IPS-20b (cell line): ENCODE data around the gene PHF2.
"Not testable (repeated sequence)": the region's sequence is repeated elsewhere in the genome, so short reads cannot be mapped to it uniquely, and the experiment has no call there.

Source experiments
- H3K27ac ChIP-seq: one replicate; pipeline ENCODE4 v1.5.1; 2013; ENCODE audit warnings: low read length
- H3K27me3 ChIP-seq: 2 replicates; pipeline ENCODE4 v1.6.1; 2013; ENCODE audit warnings: mild to moderate bottlenecking, low read length, inconsistent platforms; ENCODE audit not compliant: insufficient read depth
- H3K36me3 ChIP-seq: 2 replicates; pipeline ENCODE4 v1.6.1; 2013; ENCODE audit warnings: low read depth, mild to moderate bottlenecking, inconsistent platforms, low read length, moderate library complexity; ENCODE audit not compliant: insufficient read depth
- H3K4me1 ChIP-seq: 2 replicates; pipeline ENCODE4 v1.6.1; 2013; ENCODE audit warnings: mild to moderate bottlenecking, control low read depth, inconsistent platforms, low read length, moderate library complexity; ENCODE audit not compliant: insufficient read depth
- H3K4me3 ChIP-seq: 2 replicates; pipeline ENCODE4 v1.5.1; 2013; ENCODE audit warnings: mild to moderate bottlenecking, low read length, inconsistent platforms
- H3K9ac ChIP-seq: 2 replicates; pipeline ENCODE4 v1.6.1; 2013; ENCODE audit warnings: low read depth, mild to moderate bottlenecking, inconsistent platforms, low read length, moderate library complexity
- H3K9me3 ChIP-seq: 2 replicates; pipeline ENCODE4 v1.6.1; 2013; ENCODE audit warnings: mild to moderate bottlenecking, low read depth, low read length, inconsistent platforms; ENCODE audit not compliant: insufficient read depth

PHF2 gene

DNA sequence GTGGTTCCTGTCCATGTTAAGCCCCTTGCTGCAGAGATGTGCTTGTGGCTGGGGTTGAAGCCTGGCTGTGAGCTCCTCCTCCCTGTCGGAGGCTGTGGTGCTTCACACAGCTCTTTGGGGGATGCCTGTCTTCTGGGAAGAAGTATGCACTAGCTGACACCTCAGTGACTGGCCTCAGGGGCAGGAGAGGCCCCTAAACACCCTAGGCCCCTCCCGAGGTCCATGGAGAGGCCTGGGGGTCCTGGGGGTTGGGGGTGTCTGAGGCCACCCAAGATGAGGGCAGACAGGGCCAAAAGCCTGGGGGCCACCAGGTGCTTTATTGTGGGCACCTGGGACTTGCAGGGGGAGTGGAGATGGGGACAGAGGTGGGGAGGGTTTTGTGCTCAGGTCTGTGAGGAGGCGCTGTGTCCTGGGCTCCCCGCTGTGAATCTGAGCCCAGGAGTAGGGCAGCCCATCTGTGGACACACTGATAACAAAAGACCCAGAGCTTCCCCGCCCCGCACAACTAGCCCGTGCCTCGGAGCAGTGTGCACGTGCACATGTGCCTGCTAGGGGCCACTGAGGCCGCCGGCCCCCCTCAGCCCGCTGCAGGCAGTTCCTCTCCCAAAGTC, 92.0 kb downstream of the PHF2 start:
- Histone ChIP-seq H3K4me1 (no peaks in the 10 kb centered on the region), H3K9ac (no peak overlapping the region), H3K27ac (no peak overlapping the region), H3K36me3 (peaks cover 5% of the 10 kb centered on the region), H3K4me3 (no peak overlapping the region), H3K27me3 (no peaks in the 10 kb centered on the region), H3K9me3 (no peaks in the 10 kb centered on the region)

DNA sequence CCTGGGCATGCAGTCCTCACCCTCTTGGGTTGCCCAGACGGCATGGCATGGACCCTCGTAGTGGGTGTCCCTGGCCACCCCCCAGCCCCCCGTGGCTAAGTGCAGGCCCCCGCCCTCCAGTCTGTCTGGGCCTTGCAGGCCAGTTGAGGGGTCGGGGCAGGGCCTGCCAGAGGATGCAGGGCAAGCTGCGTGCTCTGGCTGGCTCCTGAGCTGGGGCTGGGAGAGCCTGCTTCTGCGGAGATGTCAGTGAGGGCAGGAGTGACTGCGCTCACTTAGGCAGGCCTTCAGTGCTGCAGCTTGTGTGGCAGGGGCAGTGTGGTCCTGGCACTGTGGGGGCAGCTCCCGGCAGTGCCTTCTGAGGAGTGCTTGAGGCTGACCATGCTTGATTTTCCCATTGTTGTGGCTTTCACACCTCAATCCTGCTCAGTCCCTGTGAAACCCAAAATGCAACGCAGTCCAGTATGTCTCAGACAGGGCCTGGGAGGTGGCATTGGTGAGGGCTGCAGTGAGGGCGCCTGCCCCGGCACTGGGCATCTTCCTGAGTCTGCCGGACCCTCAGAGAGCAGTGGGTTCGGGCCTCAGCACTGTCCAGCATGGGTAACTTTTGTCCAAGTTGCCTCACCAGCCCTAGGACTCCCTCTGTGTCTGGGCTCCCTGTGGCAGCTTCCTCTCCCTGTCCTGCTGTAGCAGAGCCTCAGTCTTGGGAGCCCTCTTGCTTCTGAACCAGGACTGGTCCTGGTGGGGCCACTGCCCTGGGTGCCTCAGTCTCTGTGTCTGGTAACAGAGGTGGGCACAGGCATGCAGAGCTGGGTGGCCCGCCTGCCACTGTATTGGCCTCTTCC, 93.0 kb downstream of the PHF2 start:
- Histone ChIP-seq H3K9me3 (no peaks in the 10 kb centered on the region), H3K36me3 (no peaks in the 10 kb centered on the region), H3K4me1 (no peaks in the 10 kb centered on the region), H3K27me3 (no peaks in the 10 kb centered on the region), H3K4me3 (no peak overlapping the region), H3K9ac (no peak overlapping the region), H3K27ac (no peak overlapping the region)

DNA sequence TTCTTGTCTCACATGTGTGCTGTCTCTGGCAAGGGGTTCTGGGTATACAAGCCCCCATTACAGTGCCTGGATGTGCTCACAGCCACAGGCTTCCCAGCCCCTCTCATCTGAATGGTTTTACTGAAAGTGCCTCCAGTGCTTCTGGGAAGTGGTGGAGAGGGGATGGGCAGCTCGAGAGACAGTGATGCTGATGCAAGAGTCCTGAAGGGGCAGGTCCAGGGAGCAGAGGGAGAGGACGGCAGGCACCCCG, 93.5 kb downstream of the PHF2 start:
- H3K4me3 ChIP-seq = no peak overlapping the region
- no peaks in the 10 kb centered on the region for H3K4me1 ChIP-seq
- H3K27ac ChIP-seq = no peak overlapping the region
- H3K9ac ChIP-seq = no peak overlapping the region
- no peaks in the 10 kb centered on the region for H3K27me3 ChIP-seq
- no peaks in the 10 kb centered on the region for H3K9me3 ChIP-seq
- H3K36me3 ChIP-seq = no peaks in the 10 kb centered on the region

DNA sequence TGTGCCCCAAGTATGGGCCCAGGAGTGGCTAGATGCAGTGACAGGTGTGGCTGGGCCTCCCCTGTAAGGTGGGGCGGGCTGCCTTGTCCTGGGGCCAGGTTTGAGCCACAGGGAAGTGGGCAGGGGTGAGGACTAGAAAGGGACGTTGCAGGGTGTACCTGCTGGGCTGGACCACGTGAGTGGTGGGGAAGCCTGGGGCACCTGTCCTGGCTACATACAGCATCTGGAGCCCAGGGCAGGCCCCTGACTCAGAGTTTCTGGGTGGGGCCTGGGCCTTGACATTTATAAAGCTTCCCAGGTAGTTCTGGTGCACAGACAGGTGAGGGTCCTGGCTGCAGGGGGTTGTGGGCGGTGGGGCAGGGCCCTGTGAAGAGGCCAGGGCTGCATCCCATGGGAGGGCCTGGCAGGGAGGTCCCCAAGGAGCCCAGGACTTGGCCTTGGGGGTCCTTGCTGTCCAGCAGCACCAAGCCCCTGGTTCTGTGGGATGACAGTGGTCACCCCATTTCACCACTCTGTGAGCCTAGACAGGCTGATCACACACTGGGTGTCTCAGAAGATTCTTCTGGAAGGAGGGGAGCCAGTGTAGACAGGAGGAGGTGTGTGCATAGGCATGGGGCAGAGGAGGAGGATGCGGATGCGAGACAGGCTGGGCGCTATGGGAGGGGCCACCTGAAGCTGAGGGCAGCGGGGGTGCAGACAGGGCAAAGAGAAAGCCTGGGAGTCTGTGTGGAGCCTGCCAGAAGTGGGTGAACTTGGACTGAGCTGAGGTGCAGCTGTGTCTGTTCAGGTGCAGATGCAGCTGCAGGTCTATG, 94.0 kb downstream of the PHF2 start:
- no peak overlapping the region for H3K27ac ChIP-seq
- H3K36me3 ChIP-seq = no peaks in the 10 kb centered on the region

DNA sequence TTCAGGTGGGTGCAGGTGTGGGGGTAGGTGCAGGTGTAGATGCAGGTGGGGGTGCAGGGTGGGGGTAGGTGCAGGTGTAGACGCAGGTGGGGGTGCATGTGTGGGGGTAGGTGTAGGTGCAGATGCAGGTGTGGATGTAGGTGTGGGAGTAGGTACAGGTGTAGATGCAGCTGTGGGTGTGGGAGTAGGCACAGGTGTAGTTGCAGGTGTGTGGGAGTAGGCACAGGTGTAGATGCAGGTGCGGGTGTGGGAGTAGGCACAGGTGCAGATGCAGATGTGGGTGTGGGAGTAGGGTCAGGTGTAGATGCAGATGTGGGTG, 94.6 kb downstream of the PHF2 start:
- H3K27ac ChIP-seq = no peak overlapping the region
- H3K4me1 ChIP-seq = no peaks in the 10 kb centered on the region
- no peaks in the 10 kb centered on the region for H3K36me3 ChIP-seq
- H3K9ac ChIP-seq = no peak overlapping the region
- H3K9me3 ChIP-seq = no peaks in the 10 kb centered on the region
- H3K4me3 ChIP-seq = no peak overlapping the region
- no peaks in the 10 kb centered on the region for H3K27me3 ChIP-seq

More for the DNA sequence above, 94.0 kb downstream of the PHF2 start:
- no peak overlapping the region for H3K9ac ChIP-seq
- H3K4me3 ChIP-seq = no peak overlapping the region
- H3K4me1 ChIP-seq = no peaks in the 10 kb centered on the region
- no peaks in the 10 kb centered on the region for H3K9me3 ChIP-seq
- no peaks in the 10 kb centered on the region for H3K27me3 ChIP-seq

DNA sequence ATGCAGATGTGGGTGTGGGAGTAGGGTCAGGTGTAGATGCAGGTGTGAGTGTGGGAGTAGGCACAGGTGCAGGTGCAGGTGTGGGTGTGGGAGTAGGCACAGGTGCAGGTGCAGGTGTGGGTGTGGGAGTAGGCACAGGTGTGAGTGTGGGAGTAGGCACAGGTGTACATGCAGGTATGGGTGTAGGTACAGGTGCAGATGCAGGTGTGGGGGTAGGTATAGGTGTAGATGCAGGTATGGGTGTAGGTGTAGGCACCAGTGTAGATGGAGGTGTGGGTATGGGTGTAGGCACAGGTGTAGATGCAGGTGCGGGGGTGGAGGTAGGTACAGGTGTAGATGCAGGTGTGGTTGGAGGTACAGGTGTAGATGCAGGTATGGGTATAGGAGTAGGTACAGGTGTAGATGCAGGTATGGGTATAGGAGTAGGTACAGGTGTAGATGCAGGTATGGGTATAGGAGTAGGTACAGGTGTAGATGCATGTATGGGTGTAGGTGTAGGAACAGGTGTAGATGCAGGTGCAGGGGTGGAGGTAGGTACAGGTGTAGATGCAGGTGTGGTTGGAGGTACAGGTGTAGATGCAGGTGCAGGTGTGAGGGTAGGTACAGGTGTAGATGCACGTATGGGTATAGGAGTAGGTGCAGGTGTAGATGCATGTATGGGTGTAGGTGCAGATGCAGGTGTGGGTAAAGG, 96.1 kb downstream of the PHF2 start:
- H3K9ac ChIP-seq, H3K4me3 ChIP-seq, H3K9me3 ChIP-seq, H3K27me3 ChIP-seq, H3K4me1 ChIP-seq, H3K27ac ChIP-seq, H3K36me3 ChIP-seq: not testable (repeated sequence)

DNA sequence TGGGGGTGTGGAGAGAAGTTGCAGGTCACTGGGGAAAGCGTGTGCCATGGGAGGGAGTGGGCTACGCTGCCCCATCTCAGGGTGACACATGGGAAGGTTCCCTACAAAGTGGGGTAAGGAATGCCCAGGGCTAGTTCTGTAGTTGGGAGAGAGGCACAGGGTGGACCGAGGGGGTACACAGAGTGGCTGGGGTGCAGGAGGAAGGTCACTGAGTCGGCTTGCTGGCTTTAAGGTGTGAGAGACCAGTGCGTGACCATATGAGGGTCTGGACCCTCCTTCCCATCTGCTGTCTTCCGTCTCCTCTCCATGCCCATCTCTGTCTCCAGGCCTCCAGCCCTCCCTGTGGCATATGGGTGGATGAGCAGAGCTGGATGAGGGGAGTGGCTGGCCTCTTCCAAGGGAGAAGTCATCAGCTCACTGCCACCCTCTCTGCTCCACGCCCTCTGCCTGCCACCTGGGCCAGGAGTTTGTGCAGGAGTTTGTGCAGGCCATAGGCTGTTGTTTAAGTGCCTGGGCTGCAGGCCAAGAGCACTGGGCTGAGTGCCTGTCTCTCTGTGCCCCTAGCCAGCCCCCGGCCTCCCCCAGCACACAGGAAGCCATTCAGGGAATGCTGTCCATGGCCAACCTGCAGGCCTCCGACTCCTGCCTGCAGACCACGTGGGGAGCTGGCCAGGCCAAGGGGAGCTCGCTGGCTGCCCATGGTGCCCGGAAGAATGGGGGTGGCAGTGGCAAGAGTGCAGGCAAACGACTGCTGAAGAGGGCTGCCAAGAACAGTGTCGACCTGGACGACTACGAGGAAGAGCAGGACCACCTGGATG, 96.8 kb downstream of the PHF2 start:
- H3K27ac ChIP-seq = no peak overlapping the region
- H3K4me1 ChIP-seq = no peaks in the 10 kb centered on the region
- H3K27me3 ChIP-seq = no peaks in the 10 kb centered on the region
- no peaks in the 10 kb centered on the region for H3K36me3 ChIP-seq
- no peak overlapping the region for H3K9ac ChIP-seq
- H3K9me3 ChIP-seq = no peaks in the 10 kb centered on the region
- no peak overlapping the region for H3K4me3 ChIP-seq

DNA sequence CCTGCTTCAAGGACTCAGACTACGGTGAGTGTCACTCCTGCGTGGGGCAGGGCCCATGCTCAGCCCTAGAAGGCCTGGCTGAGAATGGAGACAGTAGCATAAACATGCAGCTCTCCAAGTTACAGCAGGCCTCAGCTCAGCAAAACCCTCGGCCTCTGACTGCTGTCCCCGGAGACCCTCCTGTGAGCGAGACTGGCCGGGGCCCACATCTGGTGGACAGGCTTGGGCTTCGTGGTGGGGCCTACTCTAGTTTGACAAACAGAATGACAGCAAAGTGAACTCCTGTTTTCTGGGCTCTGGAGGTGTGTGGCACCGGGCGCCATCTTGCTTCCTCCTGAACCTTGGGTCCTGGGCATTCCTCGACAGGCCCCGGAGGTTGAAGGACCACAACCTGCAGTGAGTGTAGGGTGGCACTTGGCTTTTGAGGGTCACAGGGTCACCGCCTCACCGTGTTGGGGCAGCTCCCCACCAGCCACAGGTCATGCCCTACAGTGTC, 97.5 kb downstream of the PHF2 start:
- H3K27ac ChIP-seq = no peak overlapping the region
- no peaks in the 10 kb centered on the region for H3K27me3 ChIP-seq
- H3K9ac ChIP-seq = no peak overlapping the region
- H3K9me3 ChIP-seq = no peaks in the 10 kb centered on the region
- H3K4me1 ChIP-seq = no peaks in the 10 kb centered on the region
- H3K36me3 ChIP-seq = no peaks in the 10 kb centered on the region
- H3K4me3 ChIP-seq = no peak overlapping the region

DNA sequence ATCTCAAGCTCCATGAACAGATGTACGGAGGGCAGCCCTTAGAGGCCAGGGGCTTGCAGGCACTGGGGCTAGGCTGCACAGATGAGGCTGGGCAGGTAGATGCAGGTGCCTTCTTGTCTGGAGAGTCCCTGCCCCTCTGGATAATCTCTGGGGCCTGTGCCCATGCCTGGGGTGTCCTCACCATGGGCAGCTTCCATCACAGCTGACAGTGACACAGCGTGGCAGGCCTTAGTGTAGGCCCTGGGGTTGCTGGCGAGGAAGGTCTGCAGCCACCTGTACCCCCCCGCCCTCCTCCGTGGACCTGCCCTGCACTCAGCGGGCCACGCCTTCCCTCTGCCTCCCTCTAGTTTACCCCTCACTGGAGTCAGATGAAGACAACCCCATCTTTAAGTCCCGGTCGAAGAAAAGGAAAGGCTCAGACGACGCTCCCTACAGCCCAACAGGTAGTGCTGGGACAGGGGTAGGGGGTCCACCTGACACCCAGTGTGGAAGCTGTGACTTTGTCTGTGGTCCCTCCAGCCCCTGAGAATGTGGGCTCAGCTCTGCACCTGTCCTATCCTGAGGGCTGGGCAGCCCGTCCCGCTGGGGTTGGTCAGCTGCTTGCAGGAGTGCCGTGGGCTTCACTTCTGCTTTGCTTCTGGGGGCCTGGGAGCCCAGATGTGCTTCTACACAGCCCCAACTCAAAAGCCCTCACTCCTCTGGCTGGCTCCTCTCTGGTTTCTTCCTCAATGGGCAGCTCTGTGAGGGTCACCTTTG, 98.4 kb downstream of the PHF2 start:
- Histone ChIP-seq H3K4me3 (no peak overlapping the region), H3K4me1 (no peaks in the 10 kb centered on the region), H3K9me3 (no peaks in the 10 kb centered on the region), H3K27me3 (no peaks in the 10 kb centered on the region), H3K36me3 (no peaks in the 10 kb centered on the region), H3K9ac (no peak overlapping the region), H3K27ac (no peak overlapping the region)

DNA sequence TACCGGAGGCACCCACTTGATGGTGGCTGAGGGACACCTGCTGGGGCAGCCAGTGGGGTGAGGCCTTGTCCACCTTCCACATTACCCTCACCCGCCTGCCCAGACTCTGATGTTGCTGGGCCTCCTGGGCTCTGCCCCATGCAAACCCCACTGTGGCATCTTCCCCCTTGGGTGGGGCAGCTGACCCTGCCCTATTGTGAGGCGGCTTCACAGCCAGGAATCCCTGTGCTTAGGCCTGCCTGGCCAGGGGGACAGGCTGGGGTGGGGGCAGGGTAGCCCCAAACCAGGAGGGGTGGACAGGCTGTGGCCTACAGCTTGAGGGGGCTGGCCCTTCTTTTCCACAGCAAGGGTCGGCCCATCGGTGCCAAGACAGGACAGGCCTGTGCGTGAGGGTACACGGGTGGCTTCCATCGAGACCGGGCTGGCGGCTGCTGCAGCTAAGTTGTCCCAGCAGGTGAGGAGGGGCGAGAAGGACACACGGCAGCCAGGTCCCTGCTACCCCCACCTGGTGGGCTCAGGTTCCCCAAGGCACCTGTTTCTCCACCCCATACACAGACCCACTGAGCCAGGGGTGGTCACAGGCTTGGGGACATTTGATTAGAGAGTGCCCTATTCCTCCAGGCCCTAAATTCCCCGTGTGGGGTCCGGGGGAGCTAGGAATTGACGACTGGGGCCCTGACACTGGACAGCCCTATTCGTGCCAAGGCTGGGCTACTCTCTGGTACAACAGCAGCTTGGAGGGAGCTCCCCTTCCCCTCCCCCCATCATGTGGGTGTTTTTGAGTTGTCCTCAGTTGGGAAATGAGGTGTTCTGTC, 99.2 kb downstream of the PHF2 start:
- H3K4me1 ChIP-seq = no peaks in the 10 kb centered on the region
- no peak overlapping the region for H3K27ac ChIP-seq
- no peaks in the 10 kb centered on the region for H3K9me3 ChIP-seq
- no peak overlapping the region for H3K9ac ChIP-seq
- no peak overlapping the region for H3K4me3 ChIP-seq
- H3K36me3 ChIP-seq = no peaks in the 10 kb centered on the region
- H3K27me3 ChIP-seq = no peaks in the 10 kb centered on the region
